GM18867 (cell line): ENCODE measurements around the gene THSD4.

Experiments used
- ATAC-seq: cut with Tn5 transposase; IDR thresholded peaks from one replicate; pipeline ENCODE4 v1.9.1; 2021; ENCODE audit warnings: mild to moderate bottlenecking, moderate library complexity; ENCODE audit not compliant: unreplicated experiment

Gene THSD4

DNA sequence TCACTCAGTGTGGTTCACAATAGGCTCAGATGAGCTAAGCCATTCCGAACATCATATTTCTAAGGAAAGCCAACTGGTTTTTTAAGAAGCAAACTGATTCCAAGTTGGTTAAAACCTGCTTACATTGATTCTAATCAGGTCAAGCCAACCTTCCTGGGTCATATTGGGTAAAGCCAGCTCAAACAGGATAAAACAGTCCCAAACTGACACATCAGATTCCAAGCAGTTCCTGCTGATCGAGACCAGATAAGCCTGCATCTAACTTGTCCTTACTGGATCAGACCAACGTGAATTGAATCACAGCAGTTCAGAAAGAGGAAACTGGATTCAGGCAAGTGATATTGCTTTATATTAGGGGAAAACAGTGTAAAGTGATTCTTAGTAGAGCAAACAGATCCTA lies 18.6 kb upstream of the THSD4 start:
- no peak for ATAC-seq

DNA sequence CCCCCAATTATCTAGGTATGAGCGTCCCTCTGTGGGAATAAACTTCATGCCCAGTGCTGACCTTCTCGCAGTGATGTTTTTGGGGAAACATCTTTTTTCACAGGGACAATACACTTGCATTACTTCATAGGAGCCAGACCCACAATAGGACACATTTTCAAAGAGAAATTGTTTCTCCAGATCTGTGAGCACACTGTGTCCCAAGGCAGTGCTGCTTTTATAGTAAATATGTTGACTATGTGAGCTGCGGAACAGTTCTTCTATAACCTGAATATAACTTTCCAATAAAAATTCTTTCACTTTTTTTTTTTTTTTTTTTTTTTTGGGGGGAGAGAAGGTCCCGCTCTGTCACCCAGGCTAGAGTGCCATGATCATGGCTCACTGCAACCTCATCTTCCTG lies 17.4 kb upstream of the THSD4 start:
- no peak for ATAC-seq

DNA sequence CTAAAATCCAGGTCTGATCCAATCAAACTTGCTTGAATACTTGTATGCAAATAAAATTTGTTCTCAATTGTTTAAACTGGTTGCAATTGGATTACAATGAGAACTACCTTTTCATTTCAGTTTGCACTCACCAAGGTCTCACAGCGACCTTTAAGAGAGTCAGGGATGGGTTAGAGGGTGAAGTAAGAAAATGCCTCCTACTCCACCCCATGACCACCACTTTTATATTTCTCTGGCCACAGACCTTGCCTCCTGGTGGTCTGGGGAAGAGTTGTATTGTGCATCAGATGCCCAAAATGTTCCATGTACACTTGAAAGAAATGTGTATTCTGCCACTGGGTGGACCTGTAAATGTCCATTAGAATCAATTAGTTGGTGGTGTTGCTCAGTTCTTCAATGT lies 16.4 kb upstream of the THSD4 start:
- ATAC-seq: no peak

DNA sequence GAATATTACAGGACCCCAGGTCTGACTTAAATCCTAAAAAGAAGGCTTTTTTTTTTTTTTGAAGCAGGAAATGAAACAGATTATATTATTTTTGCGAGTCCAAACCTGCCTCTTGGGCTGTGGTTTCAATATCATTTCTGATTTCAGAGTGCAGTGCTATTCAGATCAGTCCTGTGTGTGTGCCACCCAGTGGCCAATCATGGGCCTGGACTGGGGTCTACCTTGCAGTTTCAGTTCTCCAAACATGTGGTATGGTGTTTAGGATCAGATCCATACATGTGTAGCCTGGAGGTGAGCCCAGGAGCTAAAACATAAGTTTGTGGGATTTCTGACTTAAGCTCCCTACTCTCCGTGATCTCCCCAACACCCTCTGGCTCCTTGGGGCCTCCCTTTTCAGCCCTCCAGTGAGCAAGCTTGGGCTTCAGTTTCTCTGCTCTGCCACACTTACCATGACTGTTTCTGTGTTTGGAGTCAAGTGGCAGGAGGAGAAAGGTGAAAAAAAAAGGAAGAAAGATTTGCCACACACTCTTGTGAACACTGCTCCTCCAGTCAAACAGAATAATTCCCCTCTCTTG lies 12.1 kb upstream of the THSD4 start:
- ATAC-seq: peak; percentile 57

DNA sequence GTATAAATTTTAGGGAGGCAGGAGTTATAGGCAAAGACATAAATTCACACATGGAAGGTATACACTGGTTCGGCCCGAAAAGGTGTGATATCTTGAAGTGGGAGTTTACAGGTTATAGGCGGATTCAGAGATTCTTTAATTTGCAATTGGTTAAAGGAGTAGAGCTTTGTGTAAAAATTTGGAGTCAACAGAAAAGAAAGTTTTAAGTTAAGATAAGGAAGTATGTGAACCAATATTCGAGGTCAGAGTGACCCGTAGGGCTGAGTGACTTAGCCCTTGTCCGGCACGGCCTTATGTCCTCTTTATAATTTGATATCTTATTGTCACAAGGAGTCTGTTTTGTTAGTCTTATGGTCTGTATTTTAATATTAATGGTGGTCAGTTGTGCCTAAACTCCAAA lies 10.6 kb upstream of the THSD4 start:
- ATAC-seq: no peak

DNA sequence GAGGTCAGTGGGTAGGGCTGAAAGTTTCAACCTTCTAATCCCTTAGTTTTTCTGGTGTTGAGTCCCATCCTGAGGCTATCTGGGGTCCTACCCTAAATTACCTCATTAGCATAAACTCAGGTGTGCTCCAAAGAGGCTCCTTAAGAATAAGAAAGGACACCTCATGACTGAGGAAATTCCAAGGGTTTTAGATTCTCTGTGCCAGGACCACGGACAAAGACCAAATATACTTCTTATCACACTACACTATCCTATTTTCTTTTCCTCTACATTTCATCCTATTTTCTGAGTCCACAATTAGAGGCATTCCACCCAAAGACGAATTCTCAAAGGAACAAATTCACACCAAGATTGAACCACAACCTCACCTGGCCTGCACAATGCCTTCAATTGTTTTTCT lies 9.8 kb upstream of the THSD4 start:
- ATAC-seq: no peak

DNA sequence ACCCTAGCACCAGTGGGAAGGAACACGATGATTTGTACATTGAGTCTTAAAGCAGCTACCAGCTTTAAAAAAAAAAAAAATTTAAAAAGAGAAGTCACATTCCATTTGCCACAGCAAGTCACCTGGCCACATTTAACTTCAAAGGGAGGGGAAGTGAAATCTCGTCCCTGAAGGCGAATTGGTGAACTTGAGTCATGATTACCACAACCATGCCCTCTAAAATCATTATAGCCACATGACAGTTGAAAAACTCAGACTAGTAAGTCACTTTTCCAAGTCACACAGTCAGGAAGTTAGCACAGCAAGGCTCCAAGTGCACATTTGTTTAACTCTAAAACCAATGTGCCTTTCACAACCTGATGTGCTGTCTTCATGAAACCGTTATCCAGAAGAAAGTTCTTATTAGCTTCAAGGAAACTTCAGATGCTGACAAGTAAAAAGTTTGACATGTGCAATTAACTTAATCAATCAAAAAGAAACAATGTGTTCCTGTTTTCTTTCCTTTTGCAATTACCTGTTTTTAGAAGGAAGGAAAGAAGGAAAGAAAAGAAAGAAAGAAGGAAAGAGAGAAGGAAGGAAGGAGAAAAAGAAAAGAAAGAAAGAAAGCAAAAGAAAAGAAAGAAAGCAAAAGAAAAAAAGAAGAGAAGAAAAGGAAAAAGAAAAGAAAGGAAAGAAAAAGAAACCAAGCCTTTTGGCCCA lies 8.3 kb upstream of the THSD4 start:
- no peak for ATAC-seq

DNA sequence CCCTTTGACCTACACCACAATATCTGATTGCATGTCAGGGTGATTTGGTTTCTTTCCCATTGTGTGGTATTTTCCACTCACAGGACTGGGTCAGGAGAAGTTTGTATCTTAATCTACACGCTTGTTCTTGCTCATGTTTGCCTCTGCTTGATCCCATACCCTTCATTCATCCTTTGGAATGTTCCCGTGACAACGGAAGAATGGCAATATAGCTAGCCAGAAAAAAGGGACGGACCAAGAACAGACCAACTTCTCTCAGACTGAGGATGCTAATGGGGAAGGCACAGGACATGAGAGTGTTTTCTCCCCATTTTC lies 7.8 kb upstream of the THSD4 start:
- no peak for ATAC-seq

DNA sequence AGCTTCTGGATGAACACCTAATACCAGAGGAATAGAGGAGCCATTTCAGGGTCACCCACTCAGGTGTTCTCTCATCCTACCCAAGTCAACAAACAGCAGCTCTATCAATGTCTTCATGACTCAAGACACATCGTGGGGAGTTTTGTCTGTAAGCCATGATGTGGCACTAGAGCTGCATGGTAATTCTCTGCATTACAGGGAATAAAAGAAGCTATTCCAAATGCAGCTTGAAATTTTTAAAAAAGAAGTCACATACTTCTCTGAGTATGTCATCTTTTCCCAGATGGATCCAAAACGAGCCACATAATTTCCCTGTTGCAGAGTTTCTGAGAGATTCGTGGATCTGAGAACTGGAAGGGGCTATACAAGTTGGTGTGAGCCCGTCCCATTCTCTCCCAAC lies 6.1 kb upstream of the THSD4 start:
- ATAC-seq: no peak

DNA sequence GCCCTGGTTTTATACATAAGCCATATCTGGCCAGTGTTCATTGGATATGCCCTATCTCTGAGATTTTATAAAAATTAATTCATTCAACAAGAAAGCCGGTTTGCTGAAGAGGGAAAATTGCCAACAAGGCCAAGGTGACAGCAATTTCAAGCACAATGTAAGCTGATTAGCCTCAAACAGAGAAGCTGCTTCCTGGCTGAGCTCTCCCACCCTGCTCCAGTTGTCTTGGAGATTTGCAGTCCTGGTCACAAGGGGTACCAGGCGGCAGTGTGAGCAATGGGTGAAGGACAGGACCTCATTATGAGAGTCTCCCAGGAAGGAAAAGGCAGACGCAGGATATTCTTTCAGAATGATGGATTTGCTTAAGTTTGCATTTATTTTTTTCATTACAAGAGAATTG lies 5.4 kb upstream of the THSD4 start:
- ATAC-seq: no peak

DNA sequence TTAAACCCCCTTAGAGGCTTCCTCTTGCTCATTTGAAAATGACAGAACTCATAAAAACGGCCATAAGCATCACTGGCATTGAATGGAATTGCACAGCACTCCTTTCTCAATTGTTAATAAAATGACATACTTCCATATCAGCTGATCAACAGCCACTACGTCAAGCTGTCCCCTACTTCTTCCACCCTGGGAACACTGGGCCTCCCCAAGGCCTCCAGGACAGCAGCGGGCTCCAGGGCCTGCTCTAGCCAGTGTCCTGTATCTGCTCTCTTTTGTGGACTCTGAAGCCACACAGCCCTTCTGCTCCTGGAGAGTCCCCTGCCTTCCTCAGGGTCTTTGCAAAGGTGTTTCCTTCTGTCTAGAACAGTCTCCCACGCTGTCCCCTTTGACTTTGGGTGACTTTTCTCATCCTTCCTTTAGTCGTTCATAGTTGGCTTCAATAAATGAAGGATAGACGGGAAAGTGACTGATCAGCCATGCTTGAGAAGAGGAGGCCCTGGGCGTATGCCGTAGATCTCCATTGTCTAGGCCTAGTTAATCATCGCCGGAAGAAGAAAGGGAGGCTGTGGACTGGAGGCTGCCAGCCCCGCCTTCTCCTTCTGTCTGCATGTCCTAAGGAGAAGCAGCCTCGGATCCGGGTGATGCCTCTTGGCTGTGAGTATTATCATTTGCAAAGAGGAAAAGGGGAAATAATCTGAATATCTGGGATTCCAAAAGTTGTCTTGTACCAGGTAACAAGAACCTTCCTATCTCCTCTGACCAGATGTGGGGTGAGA lies 4.7 kb upstream of the THSD4 start:
- ATAC-seq: no peak

DNA sequence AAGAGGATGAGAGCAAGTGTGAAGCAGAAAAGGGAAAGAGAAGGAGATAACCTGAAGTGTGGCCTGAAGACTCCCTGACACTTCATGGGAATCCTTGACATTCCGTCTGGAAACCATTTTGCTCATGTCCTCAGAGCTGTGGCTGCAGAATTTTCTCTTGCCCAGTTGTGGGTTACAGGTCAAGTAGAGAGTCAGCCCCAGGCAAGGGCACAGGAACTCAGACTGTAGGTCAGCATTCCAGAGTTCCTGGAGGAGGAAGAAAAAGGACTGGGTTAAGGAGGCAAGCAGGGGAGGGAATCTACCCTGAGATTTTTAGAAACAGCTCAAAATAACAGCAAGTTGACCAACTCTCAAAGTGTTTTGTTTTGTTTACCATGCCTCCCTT lies 4.1 kb upstream of the THSD4 start:
- no peak for ATAC-seq

DNA sequence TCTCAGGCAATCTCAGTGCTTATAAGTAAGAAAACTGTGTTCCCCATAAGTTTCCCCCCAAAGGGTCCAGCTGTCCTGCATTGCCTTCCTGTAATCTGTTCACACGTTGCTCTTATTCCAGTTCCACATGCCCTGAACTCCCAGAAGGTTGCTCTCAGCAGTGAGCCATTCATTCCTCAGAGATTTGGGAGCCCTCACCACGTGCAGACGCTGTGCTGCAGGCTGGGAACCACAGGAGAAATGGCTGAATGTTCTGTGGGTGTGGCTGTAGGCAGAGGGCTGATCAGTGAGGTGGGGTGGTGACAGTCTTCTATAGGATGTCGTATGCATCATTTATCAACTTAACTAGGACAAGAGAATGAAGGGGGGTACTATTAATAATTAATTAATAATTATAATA lies 3.3 kb upstream of the THSD4 start:
- ATAC-seq: no peak

DNA sequence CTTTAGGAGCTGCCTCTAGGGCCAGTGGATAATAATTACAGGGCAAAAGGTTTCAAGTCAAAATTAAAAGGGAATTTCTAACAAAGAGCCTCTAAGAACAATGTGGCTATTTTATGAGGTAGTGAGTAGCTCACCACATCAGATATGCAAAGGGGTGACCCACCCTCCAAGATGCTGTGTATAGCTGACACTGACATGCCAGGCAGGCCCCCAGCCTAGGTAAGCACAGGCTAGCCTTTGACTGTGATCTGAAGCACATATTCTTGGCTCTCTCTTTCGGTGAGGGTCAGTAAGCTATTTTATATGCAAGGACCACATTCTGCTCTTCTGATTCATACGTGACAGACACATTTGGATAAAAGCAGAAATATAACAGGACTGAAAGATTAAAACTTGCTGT lies 2.8 kb upstream of the THSD4 start:
- ATAC-seq: no peak

DNA sequence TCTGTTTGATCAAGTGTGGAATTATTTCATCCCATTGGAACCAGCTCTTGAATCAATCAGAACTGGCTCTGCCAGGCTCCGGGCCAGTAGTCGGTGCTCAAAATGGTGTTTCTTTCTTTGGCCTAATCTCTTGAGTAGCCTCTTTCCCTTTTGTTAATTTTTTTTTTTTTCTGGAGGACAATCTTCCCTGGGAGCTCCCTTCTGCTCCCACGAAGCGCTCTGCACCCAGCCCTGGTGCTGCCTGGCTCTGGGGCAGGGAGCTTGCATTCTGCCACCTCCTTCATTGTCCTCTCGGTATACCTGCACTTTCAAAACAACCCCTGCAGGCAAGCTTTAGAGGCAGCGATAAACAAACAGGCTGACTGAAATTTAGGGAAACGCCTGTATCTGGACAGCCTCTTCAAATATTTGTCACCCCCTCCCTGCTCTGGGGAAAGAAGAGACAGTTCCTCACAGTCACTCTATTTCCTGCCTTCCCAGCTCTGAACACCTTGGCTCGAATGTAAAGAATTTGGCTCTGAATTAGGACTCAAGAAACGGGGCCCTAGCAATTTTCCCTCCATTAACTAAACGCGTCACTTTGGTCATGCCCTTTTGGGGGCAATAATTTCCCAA lies 1.1 kb upstream of the THSD4 start:
- no peak for ATAC-seq

DNA sequence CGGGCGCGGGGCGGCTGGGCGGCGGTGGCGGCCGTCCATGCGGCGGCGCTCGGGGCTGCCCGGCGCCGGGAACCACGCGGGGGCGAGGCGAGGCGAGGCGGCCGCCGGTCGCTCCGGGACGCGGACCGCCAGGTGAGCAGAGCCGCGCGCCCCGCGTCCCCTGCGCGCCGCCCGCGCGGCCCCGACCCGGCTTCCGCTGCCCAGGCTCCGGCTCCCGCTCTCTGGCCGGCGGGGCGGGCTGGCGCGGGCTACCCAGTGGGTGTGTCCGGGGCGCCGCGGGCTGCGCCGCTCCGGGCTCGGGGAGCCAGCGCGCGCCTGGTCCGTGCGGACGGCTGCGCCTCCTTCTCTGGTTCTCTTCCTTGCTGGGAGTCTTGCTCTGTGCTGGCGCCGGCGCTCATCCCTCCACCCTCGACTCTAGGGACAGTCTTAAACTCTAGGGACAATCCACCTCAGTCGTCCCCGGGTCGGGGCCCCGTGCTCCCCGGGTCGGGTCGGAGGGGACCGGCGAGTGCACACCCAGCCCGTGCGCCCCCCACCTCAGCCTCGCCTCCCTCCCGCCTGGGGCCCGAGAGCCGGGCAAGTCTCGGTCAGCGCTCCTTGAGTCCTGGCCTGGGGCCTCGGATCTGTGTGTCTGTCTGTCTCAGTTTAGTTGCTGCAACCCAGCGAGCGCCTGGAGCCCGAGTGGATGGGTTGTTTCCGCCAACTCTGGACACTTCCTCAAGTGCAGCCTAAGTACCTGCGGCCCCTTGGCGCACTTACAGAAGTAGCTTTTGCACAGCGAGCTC lies 488 bp downstream of the THSD4 start:
- peak; percentile 36 for ATAC-seq

DNA sequence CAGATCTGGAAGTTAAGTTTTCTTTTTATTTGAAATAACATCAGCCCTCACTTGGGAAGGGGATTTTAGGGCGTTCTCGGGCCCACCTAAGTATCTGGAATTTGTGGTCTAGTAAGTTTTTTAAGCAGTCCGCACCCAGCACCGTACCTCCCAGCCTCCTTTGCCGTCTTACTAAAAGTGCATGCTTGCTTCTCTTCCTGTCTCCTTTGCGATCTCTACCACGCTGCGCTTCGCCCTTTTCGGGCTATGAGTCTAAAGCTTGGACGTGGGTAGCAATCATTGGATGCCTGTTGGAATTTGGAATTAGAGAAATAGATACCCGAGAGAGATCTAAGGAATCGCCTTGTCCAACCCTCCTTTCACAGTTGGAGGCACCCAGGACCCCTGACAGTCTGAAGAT lies 1.1 kb downstream of the THSD4 start:
- ATAC-seq: no peak

DNA sequence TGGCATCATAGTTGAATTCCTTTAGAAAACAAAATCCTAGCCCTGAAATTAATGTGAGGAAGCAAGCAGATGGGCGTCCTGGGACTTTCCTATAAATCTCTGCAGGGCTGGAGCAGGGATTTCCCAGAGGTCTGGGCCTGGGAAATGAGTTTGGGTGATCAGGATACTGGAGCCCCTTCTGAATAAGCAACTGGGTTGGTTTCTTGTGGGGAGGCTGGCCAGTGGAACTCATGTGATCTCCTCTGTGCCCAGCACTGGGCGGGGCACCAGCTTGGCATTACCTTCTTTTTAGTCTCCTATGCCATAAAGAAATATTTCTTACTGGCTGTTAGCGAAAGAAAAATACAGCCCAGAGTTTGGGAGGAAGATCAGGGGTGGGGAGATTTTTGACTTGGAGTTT lies 1.7 kb downstream of the THSD4 start:
- no peak for ATAC-seq

DNA sequence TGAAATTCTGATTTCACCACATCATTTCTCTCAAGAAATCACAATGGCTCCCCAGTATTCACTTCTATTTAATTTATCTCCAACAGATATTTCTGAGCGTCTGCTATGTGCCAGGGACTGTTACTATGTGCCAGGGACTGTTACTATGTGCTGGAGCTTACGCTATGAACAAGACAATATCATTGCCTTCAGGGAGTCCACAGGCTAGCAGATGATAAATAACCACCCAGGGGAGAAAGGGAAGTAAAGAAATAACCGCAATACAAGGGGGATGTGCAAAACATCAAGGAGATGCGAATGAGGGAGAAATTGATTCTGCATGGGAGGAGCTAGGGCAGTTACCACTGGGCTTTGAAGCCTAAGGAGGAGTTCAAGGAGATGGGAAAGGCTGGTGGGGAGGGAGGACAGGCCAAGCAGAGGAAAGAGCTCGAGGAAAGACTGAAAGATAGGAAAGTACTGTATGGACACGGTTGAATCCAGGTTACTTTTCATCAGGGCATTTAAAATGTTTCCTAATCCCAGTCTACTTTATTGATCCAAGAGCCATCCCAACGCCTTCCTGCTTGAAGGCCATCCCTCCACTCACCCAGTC lies 2.5 kb downstream of the THSD4 start:
- ATAC-seq: no peak

DNA sequence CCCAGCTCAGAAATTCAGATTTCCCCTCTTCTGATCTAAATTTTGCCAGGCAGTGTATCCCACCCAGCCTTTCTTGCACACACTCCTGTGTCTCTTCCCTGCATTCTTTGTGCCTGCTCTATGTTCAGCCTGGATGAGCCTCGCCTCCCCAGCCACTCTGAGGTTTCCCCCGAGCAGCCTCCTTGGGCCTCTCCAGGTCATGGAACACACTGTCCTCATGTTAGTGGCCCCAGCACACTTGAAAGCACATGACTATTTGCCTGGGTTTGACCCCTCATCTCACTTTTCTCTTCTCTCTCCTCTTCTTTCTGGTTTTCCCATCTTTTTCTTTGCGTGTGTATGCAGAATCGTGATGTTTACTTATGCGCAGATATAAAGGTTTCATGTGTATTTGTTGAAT lies 3.1 kb downstream of the THSD4 start:
- no peak for ATAC-seq
